Measurements from ENCODE around the gene SRSF3. TPM values are rescaled to one million over a fixed set of nuclear protein-coding genes. Genes with fewer than 3 reads are reported as not detected.

The SRSF3 gene
- total and polyA plus RNA-seq, 2 experiments from 2014 or later: 135 to 192 TPM

DNA sequence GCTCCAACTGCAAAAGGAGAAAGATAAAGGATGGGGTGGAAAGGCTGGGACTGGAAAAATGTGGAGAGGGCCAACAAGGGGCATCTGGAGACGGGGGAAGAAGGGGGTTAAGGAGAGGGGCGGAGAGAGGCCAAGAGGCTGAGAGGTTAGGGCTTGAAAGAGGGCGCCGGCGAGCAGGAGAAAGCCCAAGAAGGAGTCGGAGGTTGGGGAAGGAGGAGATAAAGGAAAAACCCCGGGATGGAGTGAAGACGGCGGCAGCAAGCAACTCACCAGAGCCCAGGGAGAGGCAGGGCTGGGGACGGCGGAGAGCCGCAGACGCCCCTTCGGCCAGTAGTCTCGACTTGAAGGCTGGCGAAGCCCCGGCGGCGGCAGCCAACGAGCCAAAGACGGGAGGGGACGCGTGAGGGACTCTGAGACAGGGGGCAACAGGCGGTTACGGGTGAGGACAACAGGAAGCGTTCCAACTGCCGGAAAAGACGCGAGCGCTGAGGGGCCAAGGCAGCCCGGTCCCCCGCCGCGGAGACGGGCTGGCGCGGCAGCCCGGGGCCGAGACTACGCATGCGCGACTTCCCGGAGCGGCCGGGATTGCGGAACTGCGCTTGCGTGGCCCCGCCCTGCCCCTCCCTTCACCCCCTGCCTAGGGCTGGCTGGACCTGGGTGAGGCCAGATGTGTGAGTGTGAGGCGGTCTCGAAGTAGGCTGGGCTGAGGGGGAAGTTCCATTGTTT lies 47.1 kb upstream of the SRSF3 start, which contains the start of gene STK38:
STK38 (minus strand) TSS at position 560 of the 726 bp plus-strand sequence. CDS start 7,277 bp downstream, outside the sequence.
- WGBS (ENCODE audit: low lambda C conversion rate, missing lambda C conversion rate): under 1% methylated on average over 50 of the region's 51 CpGs
- H3K36me3 ChIP-seq (replicated peaks; ENCODE audit: insufficient read depth, low read depth): no peaks in the 10 kb centered on the region
- H3K4me3 ChIP-seq: peak within 1 kb of the TSS; percentile 83
- peak; percentile 96 for DNase-seq (ENCODE audit: low spot score)
- H3K27ac ChIP-seq: peak within 1 kb of the TSS; percentile 97
- H4K20me1 ChIP-seq (ENCODE audit: insufficient read depth, poor library complexity, severe bottlenecking): peaks cover 14% of the 10 kb centered on the region
- no peak for TF ChIP-seq EZH2 (IDR thresholded peaks at IDR 0.05; ENCODE audit: borderline replicate concordance)
- TF ChIP-seq, protein P1, sequence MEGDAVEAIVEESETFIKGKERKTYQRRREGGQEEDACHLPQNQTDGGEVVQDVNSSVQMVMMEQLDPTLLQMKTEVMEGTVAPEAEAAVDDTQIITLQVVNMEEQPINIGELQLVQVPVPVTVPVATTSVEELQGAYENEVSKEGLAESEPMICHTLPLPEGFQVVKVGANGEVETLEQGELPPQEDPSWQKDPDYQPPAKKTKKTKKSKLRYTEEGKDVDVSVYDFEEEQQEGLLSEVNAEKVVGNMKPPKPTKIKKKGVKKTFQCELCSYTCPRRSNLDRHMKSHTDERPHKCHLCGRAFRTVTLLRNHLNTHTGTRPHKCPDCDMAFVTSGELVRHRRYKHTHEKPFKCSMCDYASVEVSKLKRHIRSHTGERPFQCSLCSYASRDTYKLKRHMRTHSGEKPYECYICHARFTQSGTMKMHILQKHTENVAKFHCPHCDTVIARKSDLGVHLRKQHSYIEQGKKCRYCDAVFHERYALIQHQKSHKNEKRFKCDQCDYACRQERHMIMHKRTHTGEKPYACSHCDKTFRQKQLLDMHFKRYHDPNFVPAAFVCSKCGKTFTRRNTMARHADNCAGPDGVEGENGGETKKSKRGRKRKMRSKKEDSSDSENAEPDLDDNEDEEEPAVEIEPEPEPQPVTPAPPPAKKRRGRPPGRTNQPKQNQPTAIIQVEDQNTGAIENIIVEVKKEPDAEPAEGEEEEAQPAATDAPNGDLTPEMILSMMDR (IDR thresholded peaks at IDR 0.05; ENCODE audit: poor library complexity): no peak
- no peak for TF ChIP-seq EZH2phosphoT487 (IDR thresholded peaks at IDR 0.05; ENCODE audit: low read depth, severe bottlenecking, unreplicated experiment)
- H3K4me1 ChIP-seq (ENCODE audit: insufficient read depth): peaks cover 25% of the 10 kb centered on the region
- no peaks in the 10 kb centered on the region for H3K9me3 ChIP-seq (ENCODE audit: low read depth)
- H3K4me2 ChIP-seq: peak within 1 kb of the TSS; percentile 82
- H3K27me3 ChIP-seq: no peaks in the 10 kb centered on the region
- peaks cover 49% of the 10 kb centered on the region for H3K79me2 ChIP-seq
- H3K9me2 ChIP-seq (replicated peaks; ENCODE audit: insufficient read depth): no peaks in the 10 kb centered on the region
- H2AFZ ChIP-seq: peak within 1 kb of the TSS; percentile 89

DNA sequence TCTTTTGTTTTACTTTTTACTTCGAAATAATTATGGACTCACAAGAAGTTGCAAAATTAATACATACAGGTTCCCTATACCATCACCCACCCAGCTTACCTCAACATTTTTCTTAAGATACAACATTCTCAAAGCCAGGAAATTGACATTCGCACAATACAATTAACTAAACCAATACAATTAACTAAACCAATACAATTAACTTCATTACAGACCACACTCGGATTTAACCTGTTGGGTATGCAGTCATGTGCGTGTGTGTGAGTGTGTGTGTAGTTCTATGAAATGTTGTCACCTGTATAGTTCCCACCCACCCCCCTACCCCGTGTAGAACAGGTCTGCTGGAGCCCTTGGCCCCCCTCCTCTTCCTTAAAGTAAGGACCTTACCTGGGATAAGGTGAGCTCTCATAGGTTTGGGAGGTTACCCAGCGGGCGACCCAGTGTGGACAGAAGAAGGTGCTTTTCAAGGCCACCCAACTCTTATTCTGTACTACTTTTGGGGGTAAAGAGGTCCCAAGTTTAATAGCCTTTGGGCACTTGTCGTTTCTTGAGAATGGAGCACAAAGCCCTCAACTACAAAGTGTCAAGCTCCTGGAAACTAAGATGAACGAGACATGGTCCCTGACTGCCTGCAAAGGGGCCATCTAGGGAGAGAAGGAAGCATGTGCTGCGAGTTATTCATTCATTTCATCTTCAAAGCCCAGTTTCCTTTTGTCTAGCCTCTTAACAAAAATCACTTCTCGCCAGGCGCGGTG lies 46.3 kb upstream of the SRSF3 start:
- Histone ChIP-seq H3K4me2 (peak overlapping the region; percentile 57), H3K4me1 (ENCODE audit: insufficient read depth) (peaks cover 25% of the 10 kb centered on the region), H3K27ac (peak overlapping the region; percentile 97), H4K20me1 (ENCODE audit: insufficient read depth, poor library complexity, severe bottlenecking) (peaks cover 14% of the 10 kb centered on the region), H3K9me3 (ENCODE audit: low read depth) (no peaks in the 10 kb centered on the region), H3K79me2 (peaks cover 42% of the 10 kb centered on the region), H3K36me3 (replicated peaks; ENCODE audit: insufficient read depth, low read depth) (no peaks in the 10 kb centered on the region), H2AFZ (peak overlapping the region; percentile 43), H3K4me3 (no peak overlapping the region), H3K9me2 (replicated peaks; ENCODE audit: insufficient read depth) (no peaks in the 10 kb centered on the region), H3K27me3 (no peaks in the 10 kb centered on the region)
- 65% methylated on average over 13 of the region's 13 CpGs for WGBS (ENCODE audit: low lambda C conversion rate, missing lambda C conversion rate)
- DNase-seq (ENCODE audit: low spot score): no peak
- TF ChIP-seq EZH2 (IDR thresholded peaks at IDR 0.05; ENCODE audit: borderline replicate concordance): no peak
- no peak for TF ChIP-seq EZH2phosphoT487 (IDR thresholded peaks at IDR 0.05; ENCODE audit: low read depth, severe bottlenecking, unreplicated experiment)
- TF ChIP-seq, protein P1 (IDR thresholded peaks at IDR 0.05; ENCODE audit: poor library complexity): no peak

DNA sequence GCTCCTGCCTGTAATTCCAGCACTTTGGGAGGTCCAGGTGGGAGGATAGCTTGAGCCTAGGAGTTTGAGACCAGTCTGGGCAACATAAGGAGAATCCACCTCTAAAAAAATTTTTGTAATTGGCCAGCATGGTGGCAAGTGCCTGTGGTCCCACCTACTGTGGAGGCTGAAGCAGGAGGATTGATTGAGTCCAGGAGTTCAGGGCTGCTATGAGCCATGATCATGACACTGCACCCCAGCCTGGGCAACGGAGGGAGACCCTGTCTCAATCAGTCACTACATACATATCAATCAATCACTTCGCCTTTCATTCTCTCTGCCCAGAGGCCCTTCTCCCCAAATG lies 45.8 kb upstream of the SRSF3 start:
- Histone ChIP-seq H4K20me1 (ENCODE audit: insufficient read depth, poor library complexity, severe bottlenecking) (peaks cover 14% of the 10 kb centered on the region), H3K4me2 (no peak overlapping the region), H3K27me3 (no peaks in the 10 kb centered on the region), H3K27ac (no peak overlapping the region), H3K79me2 (peaks cover 36% of the 10 kb centered on the region), H2AFZ (no peak overlapping the region), H3K9me3 (ENCODE audit: low read depth) (no peaks in the 10 kb centered on the region), H3K9me2 (replicated peaks; ENCODE audit: insufficient read depth) (no peaks in the 10 kb centered on the region), H3K4me3 (no peak overlapping the region), H3K36me3 (replicated peaks; ENCODE audit: insufficient read depth, low read depth) (no peaks in the 10 kb centered on the region), H3K4me1 (ENCODE audit: insufficient read depth) (peaks cover 25% of the 10 kb centered on the region)
- no peak for TF ChIP-seq EZH2 (IDR thresholded peaks at IDR 0.05; ENCODE audit: borderline replicate concordance)
- TF ChIP-seq, protein P1 (IDR thresholded peaks at IDR 0.05; ENCODE audit: poor library complexity): no peak
- TF ChIP-seq EZH2phosphoT487 (IDR thresholded peaks at IDR 0.05; ENCODE audit: low read depth, severe bottlenecking, unreplicated experiment): no peak
- no peak for DNase-seq (ENCODE audit: low spot score)
- WGBS (ENCODE audit: low lambda C conversion rate, missing lambda C conversion rate): 92% methylated on average over 2 of the region's 2 CpGs

Data from hepatocyte (in vitro differentiated cells).